ENCODE results near the gene KCNJ4.
"Not testable (repeated sequence)": the region's sequence is repeated elsewhere in the genome, so short reads cannot be mapped to it uniquely, and the experiment has no call there.

The KCNJ4 gene

GRCh38 chr22:38404419-38404818 lies 50.6 kb downstream of the KCNJ4 start:
- Histone ChIP-seq H3K9ac (no peak overlapping the region), H3K4me1 (peaks cover 8% of the 10 kb centered on the region; the same call in 1 of the 2 replicates), H3K27me3 (peaks cover 15% of the 10 kb centered on the region; the same call in 1 of the 2 replicates), H4K20me1 (no peaks in the 10 kb centered on the region), H3K36me3 (no peaks in the 10 kb centered on the region), H3K27ac (no peak overlapping the region), H3K9me3 (no peaks in the 10 kb centered on the region), H3K4me3 (no peak overlapping the region), H3K4me2 (no peak overlapping the region)
- TF ChIP-seq Cebpa-rat (IDR thresholded peaks at IDR 0.05) = no peak

- Histone ChIP-seq H3K27ac (no peak overlapping the region), H3K27me3 (peaks cover 18% of the 10 kb centered on the region; the same call in 1 of the 2 replicates), H3K36me3 (no peaks in the 10 kb centered on the region), H3K9ac (no peak overlapping the region), H3K4me1 (peaks cover 8% of the 10 kb centered on the region; the same call in 1 of the 2 replicates), H3K9me3 (no peaks in the 10 kb centered on the region), H4K20me1 (no peaks in the 10 kb centered on the region), H3K4me3 (no peak overlapping the region), H3K4me2 (no peak overlapping the region)
- no peak for TF ChIP-seq Cebpa-rat (IDR thresholded peaks at IDR 0.05)
Observed at GRCh38 chr22:38403812-38404211, 51.2 kb downstream of the KCNJ4 start.

- Histone ChIP-seq H3K36me3 (no peaks in the 10 kb centered on the region), H3K27me3 (peaks cover 29% of the 10 kb centered on the region), H4K20me1 (peaks cover 6% of the 10 kb centered on the region), H3K4me3 (no peak overlapping the region), H3K27ac (no peak overlapping the region), H3K4me2 (no peak overlapping the region), H3K4me1 (peaks cover 10% of the 10 kb centered on the region), H3K9ac (no peak overlapping the region), H3K9me3 (no peaks in the 10 kb centered on the region)
- TF ChIP-seq Cebpa-rat (IDR thresholded peaks at IDR 0.05) = no peak
Observed at GRCh38 chr22:38402204-38402603, 52.8 kb downstream of the KCNJ4 start.

GRCh38 chr22:38401336-38402084 lies 53.5 kb downstream of the KCNJ4 start:
- Histone ChIP-seq H3K4me1 (peaks cover 17% of the 10 kb centered on the region), H3K4me3 (no peak overlapping the region), H3K4me2 (no peak overlapping the region), H3K9ac (no peak overlapping the region), H3K27ac (no peak overlapping the region), H4K20me1 (peaks cover 13% of the 10 kb centered on the region), H3K27me3 (peaks cover 36% of the 10 kb centered on the region), H3K36me3 (no peaks in the 10 kb centered on the region), H3K9me3 (no peaks in the 10 kb centered on the region)
- no peak for TF ChIP-seq Cebpa-rat (IDR thresholded peaks at IDR 0.05)

GRCh38 chr22:38400256-38400655 lies 54.7 kb downstream of the KCNJ4 start:
- H3K27ac ChIP-seq, H3K9ac ChIP-seq, H3K4me3 ChIP-seq, H3K36me3 ChIP-seq, H3K9me3 ChIP-seq, H3K4me2 ChIP-seq: not testable (repeated sequence)
- H4K20me1 ChIP-seq = peaks cover 26% of the 10 kb centered on the region
- H3K4me1 ChIP-seq = peaks cover 26% of the 10 kb centered on the region
- peaks cover 49% of the 10 kb centered on the region for H3K27me3 ChIP-seq

GRCh38 chr22:38398609-38399461 lies 56.2 kb downstream of the KCNJ4 start:
- no peak for TF ChIP-seq Cebpa-rat (IDR thresholded peaks at IDR 0.05)

GRCh38 chr22:38398181-38398608 lies 56.8 kb downstream of the KCNJ4 start:
- Histone ChIP-seq H3K27me3 (peaks cover 61% of the 10 kb centered on the region), H3K4me2 (peak overlapping the region; percentile 70), H4K20me1 (peaks cover 30% of the 10 kb centered on the region), H3K9ac (peak overlapping the region; percentile 76), H3K4me3 (peak overlapping the region; percentile 70), H3K4me1 (peaks cover 31% of the 10 kb centered on the region), H3K27ac (peak overlapping the region; percentile 72)
- not testable (repeated sequence) for H3K9me3 ChIP-seq, H3K36me3 ChIP-seq

More at GRCh38 chr22:38398609-38399461, 56.2 kb downstream of the KCNJ4 start:
- Histone ChIP-seq H3K4me1 (peaks cover 31% of the 10 kb centered on the region), H3K9me3 (no peaks in the 10 kb centered on the region), H3K27ac (peak overlapping the region; percentile 72; the same call in 1 of the 2 replicates), H3K4me2 (peak overlapping the region; percentile 89), H4K20me1 (peaks cover 30% of the 10 kb centered on the region), H3K27me3 (peaks cover 58% of the 10 kb centered on the region), H3K4me3 (peak overlapping the region; percentile 70), H3K9ac (peak overlapping the region; percentile 76), H3K36me3 (no peaks in the 10 kb centered on the region)

- Histone ChIP-seq H4K20me1 (peaks cover 35% of the 10 kb centered on the region), H3K27ac (peak overlapping the region; percentile 49; the same call in 1 of the 2 replicates), H3K4me2 (peak overlapping the region; percentile 70), H3K9me3 (no peaks in the 10 kb centered on the region), H3K36me3 (no peaks in the 10 kb centered on the region), H3K9ac (peak overlapping the region; percentile 76), H3K4me1 (peaks cover 25% of the 10 kb centered on the region), H3K27me3 (peaks cover 61% of the 10 kb centered on the region), H3K4me3 (peak overlapping the region; percentile 70)
- no peak for TF ChIP-seq Cebpa-rat (IDR thresholded peaks at IDR 0.05)
Observed at GRCh38 chr22:38397189-38398085, 57.6 kb downstream of the KCNJ4 start.

GRCh38 chr22:38396440-38397069 lies 58.4 kb downstream of the KCNJ4 start:
- H3K36me3 ChIP-seq, H3K9me3 ChIP-seq: not testable (repeated sequence)
- H3K27ac ChIP-seq = 0 out of 2 replicates have a peak overlapping the region, but pooled peaks have one; percentile 49
- H3K9ac ChIP-seq = peak overlapping the region; percentile 76
- peaks cover 61% of the 10 kb centered on the region for H3K27me3 ChIP-seq
- peaks cover 23% of the 10 kb centered on the region for H3K4me1 ChIP-seq
- H3K4me3 ChIP-seq = peak overlapping the region; percentile 70
- peaks cover 36% of the 10 kb centered on the region for H4K20me1 ChIP-seq
- peak overlapping the region; percentile 70 for H3K4me2 ChIP-seq

- Histone ChIP-seq H3K4me2 (peak overlapping the region; percentile 70; the same call in 1 of the 2 replicates), H3K4me1 (peaks cover 25% of the 10 kb centered on the region), H3K27me3 (peaks cover 56% of the 10 kb centered on the region), H4K20me1 (peaks cover 42% of the 10 kb centered on the region)
- not testable (repeated sequence) for H3K9me3 ChIP-seq, H3K27ac ChIP-seq, H3K36me3 ChIP-seq, H3K4me3 ChIP-seq, H3K9ac ChIP-seq
Observed at GRCh38 chr22:38395944-38396343, 59.1 kb downstream of the KCNJ4 start.

- H3K27ac ChIP-seq = 0 out of 2 replicates have a peak overlapping the region, but pooled peaks have one; percentile 38
Observed at GRCh38 chr22:38394929-38395624, 59.9 kb downstream of the KCNJ4 start.

GRCh38 chr22:38389428-38389818 lies 65.6 kb downstream of the KCNJ4 start:
- H4K20me1 ChIP-seq = peaks cover 29% of the 10 kb centered on the region; the same call in 1 of the 2 replicates
- not testable (repeated sequence) for H3K9me3 ChIP-seq, H3K27me3 ChIP-seq, H3K27ac ChIP-seq, H3K36me3 ChIP-seq, H3K4me2 ChIP-seq, H3K4me3 ChIP-seq, H3K9ac ChIP-seq
- H3K4me1 ChIP-seq = peaks cover 13% of the 10 kb centered on the region

More at GRCh38 chr22:38394929-38395624, 59.9 kb downstream of the KCNJ4 start:
- Histone ChIP-seq H4K20me1 (peaks cover 51% of the 10 kb centered on the region), H3K9ac (0 out of 2 replicates have a peak overlapping the region, but pooled peaks have one; percentile 48), H3K27me3 (peaks cover 53% of the 10 kb centered on the region), H3K4me2 (peak overlapping the region; percentile 69), H3K4me1 (peaks cover 33% of the 10 kb centered on the region)
- not testable (repeated sequence) for H3K36me3 ChIP-seq, H3K9me3 ChIP-seq, H3K4me3 ChIP-seq
